HG03565 (cell line): ENCODE data around the gene SFTPA2.
"Not testable (repeated sequence)": the region's sequence is repeated elsewhere in the genome, so short reads cannot be mapped to it uniquely, and the experiment has no call there.

Source experiments
- ATAC-seq: cut with Tn5 transposase; IDR thresholded peaks from one replicate; pipeline ENCODE4 v1.9.1; 2021; ENCODE audit warnings: mild to moderate bottlenecking, moderate library complexity; ENCODE audit not compliant: unreplicated experiment

SFTPA2 gene

GRCh38 chr10:79561257-79561656 is 1.1 kb upstream of the SFTPA2 start:
- no peak for ATAC-seq

GRCh38 chr10:79559726-79560125 is 481 bp downstream of the SFTPA2 start:
- ATAC-seq, result no peak

DNA sequence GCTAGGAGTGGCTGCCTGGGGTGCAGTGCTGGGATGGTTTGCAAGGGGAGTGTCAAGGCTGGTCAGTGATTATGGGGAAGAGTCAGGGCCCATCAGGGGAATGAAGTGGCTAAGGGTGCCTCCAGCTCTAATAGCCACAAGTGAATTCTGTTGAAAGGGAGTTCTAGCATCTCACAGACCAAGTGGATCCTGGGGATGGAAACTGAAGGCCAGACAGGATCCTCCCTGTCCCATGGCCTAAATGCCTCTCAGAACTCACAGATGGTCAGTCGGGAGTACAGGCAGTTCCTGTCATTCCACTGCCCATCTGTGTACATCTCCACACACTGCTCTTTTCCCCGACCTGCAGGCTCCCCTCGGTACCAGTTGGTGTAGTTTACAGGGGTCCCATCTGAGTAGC is 3.2 kb downstream of the SFTPA2 start:
- ATAC-seq, result not testable (repeated sequence)

- ATAC-seq, result no peak
Observed at GRCh38 chr10:79555354-79556309, 4.6 kb downstream of the SFTPA2 start.

- ATAC-seq, result no peak
Observed at GRCh38 chr10:79552143-79552542, 8.1 kb downstream of the SFTPA2 start.

GRCh38 chr10:79547973-79548372 is 12.2 kb downstream of the SFTPA2 start:
- no peak for ATAC-seq

DNA sequence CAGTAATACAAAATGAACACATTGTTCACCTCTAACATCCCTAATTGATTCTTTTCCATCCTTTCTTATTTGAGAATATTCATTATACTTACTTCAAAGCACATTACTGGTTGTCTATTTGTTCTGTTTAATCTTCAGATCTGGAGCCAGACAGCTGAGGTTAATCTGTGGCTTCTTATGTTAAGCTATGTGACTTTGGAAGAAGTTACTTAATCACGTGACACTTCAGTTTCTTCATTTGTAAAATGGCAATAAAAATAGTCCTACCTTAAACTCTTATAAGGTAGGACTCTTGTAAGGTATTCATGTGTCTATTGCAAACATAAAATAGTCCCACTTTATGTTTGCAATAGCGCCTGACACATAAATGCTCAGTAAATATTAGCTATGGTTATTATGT is 13.1 kb downstream of the SFTPA2 start:
- ATAC-seq, result not testable (repeated sequence)

- not testable (repeated sequence) for ATAC-seq
Observed at GRCh38 chr10:79544926-79545659, 15.1 kb downstream of the SFTPA2 start.

GRCh38 chr10:79544408-79544807 is 15.8 kb downstream of the SFTPA2 start:
- not testable (repeated sequence) for ATAC-seq

- ATAC-seq, result no peak
Observed at GRCh38 chr10:79542626-79543025, 17.6 kb downstream of the SFTPA2 start.

DNA sequence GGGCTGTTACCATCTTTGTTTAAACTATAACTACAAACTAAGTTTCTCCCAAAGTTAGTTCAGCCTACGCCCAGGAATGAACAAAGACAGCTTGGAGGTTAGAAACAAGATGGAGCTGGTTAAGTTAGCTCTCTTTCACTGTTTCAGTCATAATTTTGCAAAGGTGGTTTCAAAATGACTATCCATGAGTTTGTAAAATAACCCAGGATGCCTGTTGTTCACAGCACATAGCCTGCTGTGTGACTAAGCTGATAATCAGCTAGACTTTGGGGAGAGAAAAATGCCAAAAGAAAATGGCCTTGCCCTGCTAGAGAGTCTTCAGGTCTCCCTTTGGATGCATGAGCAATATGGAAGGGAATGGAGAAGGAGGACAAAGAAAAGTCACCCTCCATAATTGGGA is 19.3 kb downstream of the SFTPA2 start:
- ATAC-seq, result peak; percentile 95

DNA sequence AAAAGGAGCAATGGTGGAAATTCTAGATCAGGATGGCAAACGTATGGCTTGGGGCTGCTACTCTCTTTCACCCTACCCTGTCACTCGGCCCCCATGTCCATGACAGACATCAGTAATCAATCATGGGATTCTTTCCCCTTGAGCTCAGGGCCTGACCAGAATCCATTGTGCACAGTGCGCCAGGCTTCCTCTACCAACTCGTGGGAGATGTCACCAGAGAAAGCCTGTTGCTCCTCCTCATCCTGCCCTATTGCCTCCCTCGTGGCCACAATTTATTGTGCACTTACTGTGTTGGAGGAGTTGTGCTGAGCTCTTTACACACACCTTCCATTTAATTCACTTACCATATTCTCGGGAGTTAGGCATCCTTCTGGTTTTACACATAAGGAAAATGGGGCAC is 21.9 kb downstream of the SFTPA2 start:
- not testable (repeated sequence) for ATAC-seq

DNA sequence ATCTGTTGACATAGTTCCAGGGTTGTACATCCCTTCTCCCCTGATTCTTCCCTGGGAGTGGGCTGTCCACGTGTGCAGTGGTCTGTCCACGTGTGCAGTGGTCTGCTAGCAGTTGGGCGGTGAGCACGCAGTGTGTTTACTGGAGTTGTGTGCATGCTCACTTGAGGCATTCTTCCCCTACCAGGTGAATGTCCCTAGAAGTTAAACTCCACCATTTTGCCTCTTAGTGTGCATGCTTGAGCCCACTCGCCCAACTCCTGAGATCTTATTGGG is 26.4 kb downstream of the SFTPA2 start:
- not testable (repeated sequence) for ATAC-seq

DNA sequence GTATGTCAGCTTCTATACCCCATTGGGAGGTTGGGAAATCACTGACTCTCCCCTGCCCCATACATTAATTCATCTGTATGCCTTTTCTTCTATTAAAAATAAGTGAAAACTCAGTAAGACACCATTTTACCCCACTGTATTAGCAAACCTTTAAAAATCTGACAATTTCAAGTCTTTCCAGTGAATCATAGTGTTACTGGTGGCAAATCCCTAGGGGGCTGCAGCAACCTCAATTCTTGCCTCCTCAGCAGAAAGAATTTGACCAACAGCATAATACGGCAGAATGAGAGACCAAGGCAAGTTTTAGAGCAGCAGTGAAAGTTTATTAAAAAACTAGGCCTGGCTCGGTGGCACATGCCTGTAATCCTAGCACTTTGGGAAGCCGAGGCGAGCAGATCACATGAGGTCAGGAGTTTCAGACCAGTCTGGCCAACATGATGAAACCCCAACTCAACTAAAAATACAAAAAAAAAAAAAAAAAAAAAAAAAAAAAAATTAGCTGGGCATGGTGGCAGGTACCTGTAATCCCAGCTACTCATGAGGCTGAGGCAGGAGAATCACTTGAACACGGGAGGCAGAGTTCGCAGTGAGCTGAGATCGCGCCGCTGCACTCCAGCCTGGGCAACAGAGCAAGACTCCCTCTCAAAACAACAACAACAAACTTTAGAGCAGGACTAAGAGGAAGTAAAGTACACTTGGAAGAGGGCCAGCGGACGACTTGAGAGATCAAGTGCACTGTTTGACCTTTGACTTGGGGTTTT is 26.9 kb downstream of the SFTPA2 start:
- ATAC-seq, result not testable (repeated sequence)

DNA sequence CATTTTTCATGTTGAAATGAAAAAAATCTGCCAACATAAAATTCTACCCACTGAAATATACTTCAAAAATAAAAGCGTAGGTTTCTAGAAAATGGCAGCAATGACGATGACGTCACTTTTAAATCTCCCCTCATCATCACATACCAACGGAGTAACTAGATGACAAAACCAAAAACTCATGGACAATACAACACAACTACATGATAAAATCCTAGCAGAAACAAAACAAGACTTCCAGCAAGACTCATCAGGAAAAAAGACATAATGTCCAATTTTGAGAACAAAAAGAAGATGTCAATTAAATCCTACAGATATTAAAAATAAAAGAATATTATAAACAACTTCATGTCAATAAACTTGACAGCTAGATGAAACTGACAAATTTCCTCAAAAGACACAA is 31.9 kb downstream of the SFTPA2 start:
- not testable (repeated sequence) for ATAC-seq

DNA sequence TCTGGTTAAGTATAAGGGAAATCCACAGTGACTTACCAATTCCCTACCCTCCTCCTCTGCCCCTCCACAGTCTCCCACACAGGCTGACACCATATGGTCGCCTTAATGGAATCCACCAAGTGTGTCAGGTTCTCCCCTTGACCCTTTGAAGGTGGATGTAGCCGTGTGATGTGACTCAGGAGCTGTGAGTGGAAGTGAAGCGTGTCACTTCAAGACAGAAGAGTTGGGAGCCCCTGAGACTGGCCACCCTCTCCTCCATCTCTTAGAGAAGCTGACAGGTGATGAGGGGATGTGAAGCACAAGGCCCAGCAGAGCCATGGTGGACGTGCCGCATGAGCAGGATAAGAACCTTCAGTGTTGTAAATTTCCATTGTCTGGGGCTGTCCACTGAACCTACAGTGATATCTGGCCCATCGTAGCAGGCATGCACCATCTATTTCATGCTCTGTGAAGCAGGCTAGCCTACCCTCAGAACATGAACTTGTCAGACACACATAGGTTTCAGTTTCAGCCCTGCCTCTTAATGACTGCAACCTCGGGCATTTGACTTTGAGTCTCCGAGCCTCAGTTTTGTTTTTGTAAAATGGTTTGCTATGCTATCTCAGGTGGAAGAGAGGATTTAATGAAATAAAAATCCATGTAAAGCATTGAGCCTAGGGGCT is 35.0 kb downstream of the SFTPA2 start:
- ATAC-seq, result peak; percentile 87

DNA sequence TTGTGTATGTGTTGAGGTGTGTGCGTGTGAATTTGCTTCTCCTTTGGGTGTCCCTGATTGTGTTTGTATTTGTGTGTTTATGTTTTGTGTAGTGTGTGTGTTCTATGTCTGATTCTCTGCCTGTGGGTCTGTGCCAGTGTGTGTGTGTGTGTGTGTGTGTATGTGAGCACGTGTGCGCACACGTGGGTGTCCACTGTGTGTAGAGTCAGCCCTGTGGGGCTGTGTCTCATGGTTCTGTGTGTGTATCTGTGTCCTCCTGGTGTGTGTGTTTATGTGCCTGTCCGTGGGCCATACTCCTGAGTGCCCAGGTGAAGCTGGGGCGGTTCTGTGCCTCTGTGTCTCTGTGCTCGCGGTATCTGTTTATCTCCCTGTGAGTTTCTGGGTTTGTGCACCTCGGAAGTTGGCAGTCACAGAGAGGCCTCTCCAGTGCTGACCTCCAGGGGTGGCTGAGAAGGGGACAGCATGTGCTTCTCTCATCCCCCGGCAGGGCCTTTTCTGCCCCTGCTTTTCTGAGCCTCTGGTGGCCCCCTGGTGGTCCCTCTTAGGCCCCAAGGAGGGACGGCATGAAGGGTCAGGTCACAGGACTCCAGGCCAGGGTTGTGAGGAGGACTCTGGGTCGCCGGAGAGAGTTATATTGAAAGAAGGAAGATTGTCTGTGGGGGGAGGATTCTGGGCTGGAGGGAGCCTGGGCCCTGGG is 36.9 kb downstream of the SFTPA2 start:
- ATAC-seq, result not testable (repeated sequence)

DNA sequence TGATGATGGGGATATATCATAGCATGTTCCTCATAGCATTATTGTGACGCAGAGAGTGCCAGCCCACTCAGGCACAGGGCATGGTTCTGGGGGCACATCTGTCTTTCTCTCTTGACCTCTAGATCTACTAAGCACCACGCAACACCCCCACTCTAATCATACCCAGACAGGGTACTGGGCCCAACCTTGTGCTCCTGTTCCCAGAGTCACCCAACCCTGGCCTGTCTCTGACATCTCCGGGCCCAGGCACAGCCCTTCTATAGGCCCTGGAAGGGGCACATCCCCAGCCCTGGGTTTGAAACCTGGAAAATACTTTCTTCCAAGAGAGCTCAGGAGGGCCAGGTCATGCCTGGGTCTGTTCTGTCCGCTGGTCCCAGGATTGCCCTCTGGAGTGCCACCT is 37.7 kb downstream of the SFTPA2 start:
- not testable (repeated sequence) for ATAC-seq

- not testable (repeated sequence) for ATAC-seq
Observed at GRCh38 chr10:79521751-79522150, 38.5 kb downstream of the SFTPA2 start.

DNA sequence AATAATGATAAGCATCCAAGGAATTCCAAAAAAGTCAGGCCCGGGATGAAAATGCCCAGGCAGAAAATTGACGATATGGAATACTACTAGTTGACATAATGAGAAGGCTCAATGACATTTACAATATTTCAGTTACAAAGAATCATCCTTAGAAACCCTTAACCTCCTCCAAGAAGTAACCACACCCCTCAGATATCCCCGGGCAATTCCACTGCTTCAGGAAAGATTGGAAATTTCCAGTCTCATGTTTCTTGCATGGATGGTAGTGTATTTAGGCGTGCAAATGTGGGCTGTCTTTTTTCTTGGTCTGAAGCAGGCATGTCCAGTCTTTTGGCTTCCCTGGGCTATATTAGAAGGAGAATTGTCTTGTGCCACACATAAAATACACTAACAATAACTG is 42.6 kb downstream of the SFTPA2 start:
- ATAC-seq, result not testable (repeated sequence)
